ENCODE results near the gene ACTN2. TPM values are rescaled to one million over a fixed set of nuclear protein-coding genes. Genes with fewer than 3 reads are reported as not detected.

The ACTN2 gene
- total RNA-seq, 2 donors from 2014 or later, result 0.37 to 0.50 TPM

DNA sequence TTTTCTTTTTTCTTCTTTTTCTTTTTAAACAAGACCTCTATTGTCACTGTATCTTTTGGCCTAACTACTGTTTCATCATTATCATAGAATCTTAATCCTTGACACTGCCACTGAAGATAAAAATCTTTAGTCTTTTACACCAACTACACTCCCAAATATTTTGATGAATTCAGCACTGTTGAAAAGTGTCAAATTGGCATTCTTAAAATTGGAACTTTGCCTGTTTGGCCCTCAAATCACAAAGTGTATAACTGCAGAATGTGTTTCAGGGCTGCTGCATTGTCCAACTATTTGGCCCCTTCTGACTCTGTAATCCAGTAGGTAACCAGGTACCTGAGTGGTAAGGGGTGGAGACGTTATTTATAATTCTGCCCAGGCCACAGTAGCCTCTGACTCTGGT is 34.3 kb downstream of the ACTN2 start:
- H3K9me3 Mint-ChIP-seq, result no peaks in the 10 kb centered on the region
- H3K27ac Mint-ChIP-seq, result no peak overlapping the region
- ATAC-seq, result no peak
- no peak for DNase-seq (ENCODE audit: low spot score in 2 of 2)
- H3K36me3 Mint-ChIP-seq, result no peaks in the 10 kb centered on the region

DNA sequence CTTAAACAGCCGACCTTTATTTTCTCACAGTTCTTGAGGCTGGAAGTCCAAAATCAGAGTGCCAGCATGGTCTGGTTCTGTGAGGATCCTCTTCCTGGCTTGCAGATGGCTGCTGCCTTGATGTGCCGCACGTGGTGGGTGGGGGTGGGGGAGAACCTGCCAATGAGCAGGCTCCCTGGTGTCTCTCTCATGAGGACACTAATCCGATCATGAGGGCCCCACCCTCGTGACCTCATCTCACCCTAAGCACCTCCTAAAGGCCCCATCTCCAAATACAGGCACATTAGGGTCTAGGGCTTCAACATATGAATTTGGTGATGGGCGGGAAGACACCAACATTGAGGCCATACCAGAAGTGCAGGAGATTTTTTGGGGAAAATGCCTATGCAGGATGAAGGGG is 37.8 kb downstream of the ACTN2 start:
- H3K27ac Mint-ChIP-seq, result peak overlapping the region in 1 of 2 donors; percentile 65
- ATAC-seq, result no peak
- H3K36me3 Mint-ChIP-seq, result no peaks in the 10 kb centered on the region
- DNase-seq (ENCODE audit: low spot score in 2 of 2), result no peak
- H3K9me3 Mint-ChIP-seq, result no peaks in the 10 kb centered on the region

DNA sequence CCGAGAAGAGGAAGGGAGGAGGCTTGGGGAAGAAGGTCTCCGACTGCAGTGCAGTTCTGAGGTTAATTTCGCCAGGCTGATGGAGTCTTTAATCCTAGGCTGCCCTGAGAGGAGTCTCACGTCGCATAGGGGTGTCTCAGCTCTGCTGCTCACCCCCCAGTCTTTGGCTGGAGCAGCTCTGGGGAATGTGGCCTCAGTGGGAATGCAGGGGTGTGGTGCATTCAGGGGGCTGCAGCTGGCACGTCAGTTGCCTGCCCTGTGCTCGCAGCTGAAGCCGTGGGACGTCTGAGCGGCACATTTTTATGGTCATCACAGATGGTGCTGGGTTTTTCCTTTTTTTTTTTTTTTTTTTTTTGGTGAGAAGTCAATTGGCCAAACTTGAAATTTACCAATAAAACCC is 38.2 kb downstream of the ACTN2 start:
- Mint-ChIP-seq H3K27ac (peak overlapping the region in 1 of 2 donors; percentile 65), H3K36me3 (no peaks in the 10 kb centered on the region), H3K9me3 (no peaks in the 10 kb centered on the region)
- DNase-seq (ENCODE audit: low spot score in 2 of 2) (no peak), ATAC-seq (no peak)

DNA sequence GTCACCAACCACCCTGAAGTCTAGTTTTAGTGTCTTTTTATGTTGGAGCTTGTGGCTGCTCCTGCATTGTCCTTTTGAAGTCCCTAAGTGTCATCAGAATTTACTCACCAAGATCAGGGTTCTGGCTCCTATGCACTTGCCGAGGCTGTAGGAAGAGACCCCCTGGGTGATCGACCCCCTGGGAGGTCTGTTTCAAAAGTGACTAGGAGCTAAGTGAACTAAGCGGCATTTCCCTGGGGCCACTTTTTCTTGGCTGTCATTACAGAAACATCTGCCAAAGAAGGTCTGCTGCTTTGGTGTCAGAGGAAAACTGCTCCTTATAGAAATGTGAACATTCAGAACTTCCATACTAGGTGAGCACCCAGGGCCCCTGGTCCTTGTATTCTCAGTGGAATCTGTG is 39.4 kb downstream of the ACTN2 start:
- DNase-seq (ENCODE audit: low spot score in 2 of 2) (no peak), ATAC-seq (no peak)
- Mint-ChIP-seq H3K36me3 (no peaks in the 10 kb centered on the region), H3K9me3 (no peaks in the 10 kb centered on the region), H3K27ac (no peak overlapping the region)

DNA sequence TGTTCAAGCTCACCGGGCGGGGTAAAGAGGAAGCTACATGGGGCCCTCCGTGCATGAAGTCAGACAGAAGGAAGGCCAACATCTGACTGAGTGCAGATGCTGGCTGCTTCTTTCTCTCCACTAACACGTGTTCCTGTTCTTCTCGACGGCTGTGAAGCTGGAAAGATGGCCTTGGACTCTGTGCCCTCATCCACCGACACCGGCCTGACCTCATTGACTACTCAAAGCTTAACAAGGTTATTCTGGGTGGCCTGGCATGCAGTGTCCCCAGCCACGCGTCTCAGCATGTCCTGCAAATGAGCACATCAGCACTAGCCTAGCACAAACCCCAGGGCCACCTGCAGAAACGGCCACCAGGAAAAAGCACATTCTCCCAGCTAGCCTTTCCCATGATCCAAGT is 41.2 kb downstream of the ACTN2 start:
- ATAC-seq (no peak), DNase-seq (ENCODE audit: low spot score in 2 of 2) (no peak)
- Mint-ChIP-seq H3K27ac (no peak overlapping the region), H3K36me3 (no peaks in the 10 kb centered on the region), H3K9me3 (no peaks in the 10 kb centered on the region)

DNA sequence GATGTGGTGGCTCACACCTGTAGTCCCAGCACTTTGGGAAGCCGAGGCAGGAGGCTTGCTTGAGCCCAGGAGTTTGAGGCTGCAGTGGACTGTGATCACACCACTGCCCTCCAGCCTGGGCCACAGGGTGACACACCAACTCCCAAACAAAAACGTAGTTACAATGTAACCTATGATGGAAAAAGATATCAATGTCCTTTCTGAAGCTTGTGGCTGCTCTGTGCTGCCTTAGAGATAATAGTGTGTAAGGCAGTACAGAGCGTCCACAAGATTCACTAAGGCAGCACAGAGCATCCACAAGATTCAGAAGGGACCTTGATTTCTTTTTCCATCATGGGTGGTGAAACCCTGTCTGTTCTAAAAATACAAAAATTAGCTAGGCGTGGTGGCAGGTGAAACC is 42.5 kb downstream of the ACTN2 start:
- ATAC-seq (no peak), DNase-seq (ENCODE audit: low spot score in 2 of 2) (no peak)
- Mint-ChIP-seq H3K9me3 (no peaks in the 10 kb centered on the region), H3K36me3 (no peaks in the 10 kb centered on the region), H3K27ac (no peak overlapping the region)

DNA sequence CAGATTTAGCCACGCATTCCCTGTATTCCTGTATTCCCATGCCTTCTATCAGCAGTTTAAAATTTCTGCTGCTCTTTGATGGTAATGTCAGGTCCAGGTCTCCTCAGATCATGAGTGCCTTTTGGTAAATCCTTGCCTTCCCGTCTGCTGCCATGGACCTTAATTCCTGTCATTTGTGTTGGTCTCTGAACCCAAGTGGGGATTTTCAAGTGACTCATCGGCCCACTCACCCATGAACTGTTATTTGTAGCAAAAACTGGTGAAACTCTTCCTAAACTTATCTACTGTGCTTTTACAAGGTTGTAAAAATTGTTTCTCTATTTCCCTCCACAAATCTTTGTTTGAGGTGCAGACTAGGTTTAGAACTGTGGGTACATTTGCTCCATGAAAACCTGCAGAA is 47.4 kb downstream of the ACTN2 start:
- H3K36me3 Mint-ChIP-seq, result no peaks in the 10 kb centered on the region
- ATAC-seq, result peak in 1 of 2 donors; percentile 3
- no peak for DNase-seq (ENCODE audit: low spot score in 2 of 2)
- no peak overlapping the region for H3K27ac Mint-ChIP-seq
- no peaks in the 10 kb centered on the region for H3K9me3 Mint-ChIP-seq

DNA sequence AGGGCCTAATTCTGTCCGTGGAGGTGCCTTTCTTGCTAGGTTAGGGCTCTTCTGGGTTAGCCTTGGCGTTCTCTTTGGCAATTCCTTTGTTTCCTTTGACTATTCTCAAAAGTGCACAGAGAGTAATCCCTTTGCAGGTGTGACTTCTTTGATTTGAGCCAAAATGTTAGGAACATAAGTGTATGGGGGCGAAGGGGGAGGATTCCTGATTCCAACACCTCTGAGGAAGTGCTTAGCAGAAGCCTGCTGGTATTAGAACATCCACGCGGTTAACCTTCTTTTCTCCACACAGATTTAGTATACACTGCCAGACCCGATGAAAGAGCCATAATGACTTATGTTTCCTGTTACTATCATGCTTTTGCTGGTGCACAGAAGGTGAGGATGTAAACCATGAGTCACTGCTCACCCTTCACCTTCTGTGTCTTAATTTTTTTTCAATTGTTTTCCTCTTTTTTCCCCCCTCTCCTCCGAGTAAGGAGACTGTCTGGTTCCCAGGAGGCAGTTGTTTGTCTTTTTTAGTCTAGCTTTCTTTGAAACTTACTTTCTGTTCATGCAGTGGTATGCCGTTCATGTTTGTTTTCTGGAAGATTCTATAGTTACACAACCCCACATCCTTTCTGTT is 48.0 kb downstream of the ACTN2 start:
- ATAC-seq (peak in 1 of 2 donors; percentile 94), DNase-seq (ENCODE audit: low spot score in 2 of 2) (no peak)
- Mint-ChIP-seq H3K9me3 (no peaks in the 10 kb centered on the region), H3K27ac (no peak overlapping the region), H3K36me3 (no peaks in the 10 kb centered on the region)

DNA sequence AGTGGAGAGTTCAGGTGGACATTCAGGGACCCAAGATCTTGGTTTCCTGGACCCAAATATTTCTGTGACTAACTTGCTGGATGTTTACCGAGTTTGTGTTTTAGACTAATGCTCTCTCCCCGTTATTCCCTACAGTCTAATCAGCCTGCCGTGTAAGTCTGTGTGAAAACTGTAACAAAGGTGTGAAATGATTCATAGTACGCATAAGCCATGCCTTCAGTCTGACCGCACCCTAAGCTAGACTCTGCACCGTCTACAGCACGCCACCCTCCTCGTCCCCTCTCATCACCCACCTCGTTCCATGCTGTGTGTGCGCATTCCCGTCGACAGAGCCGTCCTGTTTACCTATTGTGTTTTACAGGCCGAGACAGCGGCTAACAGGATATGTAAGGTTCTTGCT is 50.5 kb downstream of the ACTN2 start:
- ATAC-seq (no peak), DNase-seq (ENCODE audit: low spot score in 2 of 2) (no peak)
- no peaks in the 10 kb centered on the region for H3K9me3 Mint-ChIP-seq
- no peak overlapping the region for H3K27ac Mint-ChIP-seq
- H3K36me3 Mint-ChIP-seq, result no peaks in the 10 kb centered on the region

DNA sequence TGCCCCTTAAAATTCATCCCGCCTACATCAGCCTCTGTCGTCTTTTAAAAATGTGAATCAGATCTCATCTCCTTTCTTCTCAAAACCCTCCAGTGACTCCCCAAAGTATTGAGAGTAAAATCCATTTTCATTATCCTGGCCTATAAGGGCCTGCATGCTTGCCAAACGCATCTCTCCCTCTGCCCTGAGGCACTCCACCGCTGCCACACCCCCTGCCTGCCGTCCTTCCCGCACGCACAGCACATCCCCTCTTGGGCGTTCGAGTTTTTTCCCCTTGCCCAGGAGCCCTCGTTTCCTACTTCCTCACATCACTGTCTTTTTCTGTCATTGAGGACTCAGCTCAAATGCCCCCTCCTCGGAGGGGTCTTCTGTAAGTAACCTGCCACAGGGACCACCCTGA is 55.5 kb downstream of the ACTN2 start:
- H3K27ac Mint-ChIP-seq, result no peak overlapping the region
- DNase-seq (ENCODE audit: low spot score in 2 of 2) (no peak), ATAC-seq (no peak)
- no peaks in the 10 kb centered on the region for H3K36me3 Mint-ChIP-seq
- H3K9me3 Mint-ChIP-seq, result no peaks in the 10 kb centered on the region

DNA sequence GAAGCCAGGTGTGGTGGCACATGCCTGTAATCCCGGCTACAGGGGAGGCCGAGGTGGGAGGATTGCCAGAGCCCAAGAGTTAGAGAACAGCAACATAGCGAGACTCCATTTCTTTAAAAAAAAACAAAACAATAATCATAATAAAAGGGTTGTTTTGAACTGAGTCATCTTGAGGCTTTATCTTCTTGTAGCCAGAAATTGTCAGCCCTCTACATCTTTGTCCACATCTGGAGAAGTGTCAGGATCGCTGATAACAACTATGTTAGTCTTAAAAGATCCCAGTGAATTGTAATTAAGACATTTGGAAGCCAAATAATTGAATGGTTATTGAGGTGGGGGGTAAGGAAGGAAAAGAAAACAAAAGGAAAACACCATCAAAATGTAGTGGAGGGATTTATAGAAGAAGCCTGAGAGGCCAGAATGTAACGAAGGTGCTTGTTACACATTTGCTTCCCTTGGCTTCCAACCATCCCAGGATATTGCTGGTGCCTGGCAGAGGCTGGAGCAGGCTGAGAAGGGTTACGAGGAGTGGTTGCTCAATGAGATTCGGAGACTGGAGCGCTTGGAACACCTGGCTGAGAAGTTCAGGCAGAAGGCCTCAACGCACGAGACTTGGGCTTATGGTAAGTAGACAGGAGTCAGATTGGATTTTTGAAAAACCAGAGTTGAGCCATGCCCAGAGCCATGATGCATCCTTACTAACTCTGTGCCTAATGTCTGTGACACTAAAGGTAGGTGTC is 56.3 kb downstream of the ACTN2 start:
- DNase-seq (ENCODE audit: low spot score in 2 of 2), result no peak
- no peaks in the 10 kb centered on the region for H3K9me3 Mint-ChIP-seq
- H3K27ac Mint-ChIP-seq, result no peak overlapping the region
- H3K36me3 Mint-ChIP-seq, result no peaks in the 10 kb centered on the region
- no peak for ATAC-seq

DNA sequence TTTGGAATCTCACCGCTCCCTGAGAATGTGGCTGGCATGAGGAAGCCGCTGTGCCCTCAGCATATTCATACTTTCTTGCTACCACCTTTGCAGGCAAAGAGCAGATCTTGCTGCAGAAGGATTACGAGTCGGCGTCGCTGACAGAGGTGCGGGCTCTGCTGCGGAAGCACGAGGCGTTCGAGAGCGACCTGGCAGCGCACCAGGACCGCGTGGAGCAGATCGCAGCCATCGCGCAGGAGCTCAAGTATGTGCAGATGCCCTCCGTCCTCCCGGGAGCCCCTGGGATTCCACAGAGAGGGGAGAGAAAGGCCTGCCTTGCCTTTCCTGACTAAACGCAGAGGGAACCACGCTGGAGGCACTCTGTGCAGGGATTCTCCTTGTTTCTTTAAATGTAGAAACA is 58.2 kb downstream of the ACTN2 start:
- no peaks in the 10 kb centered on the region for H3K36me3 Mint-ChIP-seq
- no peaks in the 10 kb centered on the region for H3K9me3 Mint-ChIP-seq
- ATAC-seq, result no peak
- no peak for DNase-seq (ENCODE audit: low spot score in 2 of 2)
- no peak overlapping the region for H3K27ac Mint-ChIP-seq

DNA sequence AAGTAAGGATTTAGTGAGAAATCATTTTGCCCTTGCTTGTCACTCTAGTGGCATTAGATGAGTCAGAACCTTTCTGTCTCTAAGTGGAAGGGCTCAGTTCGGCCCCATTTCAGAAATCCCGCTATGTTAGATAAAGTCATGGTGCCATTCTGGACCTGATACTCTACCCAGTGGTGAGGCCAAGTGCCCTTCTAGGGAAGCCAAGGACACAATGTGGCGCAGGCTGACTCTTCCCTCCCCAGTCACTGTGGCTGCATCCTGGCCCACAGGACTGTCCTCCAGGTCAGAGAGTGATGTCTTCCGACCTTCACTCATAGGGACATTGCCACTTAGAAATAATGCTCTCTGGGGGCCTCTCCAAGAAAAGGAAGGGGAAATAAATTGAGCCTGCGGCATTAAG is 60.5 kb downstream of the ACTN2 start:
- no peaks in the 10 kb centered on the region for H3K9me3 Mint-ChIP-seq

DNA sequence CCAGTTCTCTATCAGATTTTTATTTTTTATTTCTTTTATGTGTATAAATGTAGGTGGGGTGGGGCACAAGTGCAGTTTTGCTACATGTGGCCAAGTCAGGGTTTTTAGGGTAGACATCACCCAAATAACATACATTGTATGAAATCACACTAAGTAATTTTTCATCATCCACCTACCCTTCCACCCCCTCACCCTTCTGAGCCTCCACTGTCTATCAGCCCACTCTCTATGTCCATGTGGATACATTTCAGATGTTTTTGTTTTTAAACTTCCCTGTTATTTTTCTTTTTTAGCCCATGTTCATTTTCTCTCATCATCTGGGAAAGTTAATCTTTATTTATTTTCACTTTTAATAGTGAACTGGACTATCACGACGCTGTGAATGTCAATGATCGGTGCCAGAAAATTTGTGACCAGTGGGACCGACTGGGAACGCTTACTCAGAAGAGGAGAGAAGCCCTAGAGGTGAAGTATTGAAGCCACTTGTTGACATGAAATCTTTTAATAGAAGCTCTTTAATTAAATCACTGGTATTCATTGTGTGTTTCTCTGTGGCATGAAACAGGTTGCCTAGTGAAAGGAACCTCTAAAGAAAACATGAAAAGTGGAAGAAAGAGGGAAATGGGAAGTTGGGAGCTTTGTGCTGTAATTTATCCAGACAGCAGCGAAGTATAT is 61.1 kb downstream of the ACTN2 start:
- Mint-ChIP-seq H3K36me3 (no peaks in the 10 kb centered on the region), H3K27ac (no peak overlapping the region), H3K9me3 (no peaks in the 10 kb centered on the region)
- ATAC-seq (no peak), DNase-seq (ENCODE audit: low spot score in 2 of 2) (no peak)

More for the DNA sequence above, 60.5 kb downstream of the ACTN2 start:
- no peak for ATAC-seq
- no peak for DNase-seq (ENCODE audit: low spot score in 2 of 2)
- no peak overlapping the region for H3K27ac Mint-ChIP-seq
- H3K36me3 Mint-ChIP-seq, result no peaks in the 10 kb centered on the region

DNA sequence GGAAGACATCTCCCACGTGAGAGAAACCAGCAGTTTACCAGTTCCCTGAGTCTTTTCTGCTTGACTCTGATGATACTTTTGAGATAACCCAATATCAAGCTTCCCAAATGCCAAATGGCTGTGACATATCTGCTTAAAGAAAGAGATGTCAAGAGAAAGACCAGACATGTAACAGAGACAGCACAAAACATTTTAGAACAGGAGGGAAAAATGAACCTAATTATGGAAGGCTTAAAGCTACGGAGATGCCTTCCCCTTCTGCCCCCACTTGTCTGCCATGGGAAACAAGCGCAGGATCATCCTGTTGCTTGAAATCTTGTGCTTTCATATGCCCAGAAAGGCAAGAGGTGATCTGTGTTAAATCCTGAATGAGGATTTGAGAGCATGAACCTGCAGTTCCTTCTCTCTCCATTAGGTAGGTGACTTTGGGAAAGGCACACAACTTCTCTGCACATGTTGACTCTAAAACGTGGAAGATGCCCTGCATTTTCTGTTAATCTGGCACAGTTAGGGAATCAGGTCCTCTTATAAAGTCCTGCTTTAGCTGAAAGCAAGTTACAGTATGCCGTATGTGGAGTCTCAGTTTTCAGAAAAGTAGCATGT is 62.1 kb downstream of the ACTN2 start:
- no peak for DNase-seq (ENCODE audit: low spot score in 2 of 2)
- no peaks in the 10 kb centered on the region for H3K36me3 Mint-ChIP-seq
- no peak for ATAC-seq
- no peaks in the 10 kb centered on the region for H3K9me3 Mint-ChIP-seq
- H3K27ac Mint-ChIP-seq, result no peak overlapping the region

DNA sequence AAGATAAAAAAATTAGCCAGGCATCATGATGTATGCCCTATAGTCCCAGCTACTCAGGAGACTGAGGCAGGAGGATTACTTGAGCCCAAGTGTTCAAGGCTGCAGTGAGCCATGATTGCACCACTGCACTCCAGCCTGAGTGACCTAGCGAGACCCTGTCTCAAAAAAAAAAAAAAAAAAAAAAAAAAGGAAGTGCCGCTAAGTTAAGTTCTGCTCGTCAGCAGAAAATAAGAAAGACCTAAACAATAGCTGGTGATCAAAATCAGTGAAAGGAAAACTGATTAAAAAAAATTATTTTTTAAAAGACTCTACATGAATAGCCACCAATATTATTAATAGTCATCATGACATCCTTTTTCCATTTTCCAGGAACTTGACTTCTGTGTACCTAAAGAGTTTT is 64.6 kb downstream of the ACTN2 start:
- no peak for ATAC-seq
- Mint-ChIP-seq H3K9me3 (no peaks in the 10 kb centered on the region), H3K36me3 (no peaks in the 10 kb centered on the region), H3K27ac (no peak overlapping the region)
- DNase-seq (ENCODE audit: low spot score in 2 of 2), result no peak

DNA sequence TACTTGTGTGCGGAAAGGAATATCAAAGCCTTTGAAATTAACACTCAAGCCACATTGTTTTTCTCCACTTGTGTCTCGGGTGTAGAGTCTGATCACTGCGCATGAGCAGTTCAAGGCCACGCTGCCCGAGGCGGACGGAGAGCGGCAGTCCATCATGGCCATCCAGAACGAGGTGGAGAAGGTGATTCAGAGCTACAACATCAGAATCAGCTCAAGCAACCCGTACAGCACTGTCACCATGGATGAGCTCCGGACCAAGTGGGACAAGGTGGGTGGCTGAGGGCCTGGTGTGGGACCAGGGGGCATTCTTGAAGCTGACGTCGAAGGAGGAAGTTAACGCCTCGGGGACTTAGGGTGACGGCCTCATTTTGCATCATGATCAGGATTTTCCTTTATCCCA is 65.1 kb downstream of the ACTN2 start:
- no peaks in the 10 kb centered on the region for H3K9me3 Mint-ChIP-seq
- DNase-seq (ENCODE audit: low spot score in 2 of 2) (no peak), ATAC-seq (no peak)
- no peaks in the 10 kb centered on the region for H3K36me3 Mint-ChIP-seq
- H3K27ac Mint-ChIP-seq, result no peak overlapping the region

Measured in activated naive CD4-positive, alpha-beta T cell treated with anti-CD3 and anti-CD28 coated beads, Interleukin-2, amount 50 U/mL, for 72 hours (primary cell).